Measurements from ENCODE around the gene EVI5L. TPM values are rescaled to one million over a fixed set of nuclear protein-coding genes. Genes with fewer than 3 reads are reported as not detected.
A peak's percentile ranks its signal among the peaks of the same experiment; 100 is the strongest.

Gene EVI5L
- total RNA-seq, 2 donors from 2014 or later: 6.0 to 12.9 TPM

DNA sequence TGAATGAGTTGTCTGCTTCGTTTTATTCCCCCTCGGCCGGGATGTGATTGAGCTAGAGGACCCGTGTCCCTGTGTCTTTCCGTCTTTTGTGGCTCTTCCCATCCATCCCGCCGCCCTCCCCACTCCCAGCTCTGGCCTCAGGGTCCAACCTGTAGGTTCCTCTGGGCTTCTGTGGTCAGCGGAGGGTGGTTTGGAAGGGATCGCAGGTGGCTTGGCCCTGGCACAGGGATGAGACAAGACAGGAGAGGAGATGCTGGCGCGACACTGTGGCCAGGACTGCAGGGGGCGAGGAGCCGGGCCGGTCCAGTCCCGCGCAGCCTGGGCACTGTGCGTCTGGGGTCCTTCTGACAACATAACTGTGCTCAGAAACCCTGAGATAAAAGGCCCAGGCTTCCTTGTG is 2.0 kb downstream of the EVI5L start:
- ATAC-seq (no peak), DNase-seq (no peak)
- Histone ChIP-seq H3K9me3 (no peaks in the 10 kb centered on the region), H3K36me3 (replicated peaks in 1 of 2; ENCODE audit: insufficient read depth in 1 of 2, low read depth in 2 of 2) (no peaks in the 10 kb centered on the region), H3K27ac (no peak overlapping the region), H3K4me3 (no peak overlapping the region), H3K4me1 (peaks cover 29% of the 10 kb centered on the region), H3K27me3 (no peaks in the 10 kb centered on the region)
- 87 to 94% methylated on average over 12 to 17 of the region's 17 CpGs for WGBS, 2 donors
- TF ChIP-seq, protein P1, sequence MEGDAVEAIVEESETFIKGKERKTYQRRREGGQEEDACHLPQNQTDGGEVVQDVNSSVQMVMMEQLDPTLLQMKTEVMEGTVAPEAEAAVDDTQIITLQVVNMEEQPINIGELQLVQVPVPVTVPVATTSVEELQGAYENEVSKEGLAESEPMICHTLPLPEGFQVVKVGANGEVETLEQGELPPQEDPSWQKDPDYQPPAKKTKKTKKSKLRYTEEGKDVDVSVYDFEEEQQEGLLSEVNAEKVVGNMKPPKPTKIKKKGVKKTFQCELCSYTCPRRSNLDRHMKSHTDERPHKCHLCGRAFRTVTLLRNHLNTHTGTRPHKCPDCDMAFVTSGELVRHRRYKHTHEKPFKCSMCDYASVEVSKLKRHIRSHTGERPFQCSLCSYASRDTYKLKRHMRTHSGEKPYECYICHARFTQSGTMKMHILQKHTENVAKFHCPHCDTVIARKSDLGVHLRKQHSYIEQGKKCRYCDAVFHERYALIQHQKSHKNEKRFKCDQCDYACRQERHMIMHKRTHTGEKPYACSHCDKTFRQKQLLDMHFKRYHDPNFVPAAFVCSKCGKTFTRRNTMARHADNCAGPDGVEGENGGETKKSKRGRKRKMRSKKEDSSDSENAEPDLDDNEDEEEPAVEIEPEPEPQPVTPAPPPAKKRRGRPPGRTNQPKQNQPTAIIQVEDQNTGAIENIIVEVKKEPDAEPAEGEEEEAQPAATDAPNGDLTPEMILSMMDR (IDR thresholded peaks at IDR 0.05): no peak
- TF ChIP-seq POLR2A (IDR thresholded peaks at IDR 0.05): no peak
- intact Hi-C loops (cut with DNase I): no loop called here

DNA sequence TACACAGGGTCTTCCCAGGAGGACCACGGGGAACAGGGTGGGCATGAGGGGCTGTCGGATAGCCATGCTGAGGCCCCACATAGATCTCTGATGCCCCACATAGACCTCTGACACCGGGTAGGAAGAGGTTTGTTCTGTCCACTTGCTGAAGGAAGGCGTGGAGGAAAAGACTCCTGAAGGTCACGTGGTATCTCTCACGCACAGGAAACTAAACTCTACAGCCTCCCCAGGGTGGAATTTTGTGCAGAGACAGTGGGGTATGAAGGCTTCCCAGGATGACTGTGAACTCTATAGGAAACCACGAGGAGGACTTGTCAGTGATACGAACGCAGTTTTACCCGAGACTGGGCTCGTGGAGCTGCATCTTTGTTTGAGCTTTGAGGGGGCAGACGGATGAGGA is 2.8 kb downstream of the EVI5L start:
- Histone ChIP-seq H3K9me3 (no peaks in the 10 kb centered on the region), H3K27me3 (no peaks in the 10 kb centered on the region), H3K4me1 (peaks cover 29% of the 10 kb centered on the region), H3K4me3 (no peak overlapping the region), H3K36me3 (replicated peaks in 1 of 2; ENCODE audit: insufficient read depth in 1 of 2, low read depth in 2 of 2) (no peaks in the 10 kb centered on the region), H3K27ac (peak overlapping the region in 1 of 4 donors; percentile 26)
- DNase-seq: no peak
- TF ChIP-seq, protein P1 (IDR thresholded peaks at IDR 0.05): no peak
- TF ChIP-seq POLR2A (IDR thresholded peaks at IDR 0.05): no peak
- intact Hi-C loops (cut with DNase I): no loop called here
- 74 to 76% methylated on average over 12 of the region's 12 CpGs for WGBS, 2 donors
- ATAC-seq: no peak

DNA sequence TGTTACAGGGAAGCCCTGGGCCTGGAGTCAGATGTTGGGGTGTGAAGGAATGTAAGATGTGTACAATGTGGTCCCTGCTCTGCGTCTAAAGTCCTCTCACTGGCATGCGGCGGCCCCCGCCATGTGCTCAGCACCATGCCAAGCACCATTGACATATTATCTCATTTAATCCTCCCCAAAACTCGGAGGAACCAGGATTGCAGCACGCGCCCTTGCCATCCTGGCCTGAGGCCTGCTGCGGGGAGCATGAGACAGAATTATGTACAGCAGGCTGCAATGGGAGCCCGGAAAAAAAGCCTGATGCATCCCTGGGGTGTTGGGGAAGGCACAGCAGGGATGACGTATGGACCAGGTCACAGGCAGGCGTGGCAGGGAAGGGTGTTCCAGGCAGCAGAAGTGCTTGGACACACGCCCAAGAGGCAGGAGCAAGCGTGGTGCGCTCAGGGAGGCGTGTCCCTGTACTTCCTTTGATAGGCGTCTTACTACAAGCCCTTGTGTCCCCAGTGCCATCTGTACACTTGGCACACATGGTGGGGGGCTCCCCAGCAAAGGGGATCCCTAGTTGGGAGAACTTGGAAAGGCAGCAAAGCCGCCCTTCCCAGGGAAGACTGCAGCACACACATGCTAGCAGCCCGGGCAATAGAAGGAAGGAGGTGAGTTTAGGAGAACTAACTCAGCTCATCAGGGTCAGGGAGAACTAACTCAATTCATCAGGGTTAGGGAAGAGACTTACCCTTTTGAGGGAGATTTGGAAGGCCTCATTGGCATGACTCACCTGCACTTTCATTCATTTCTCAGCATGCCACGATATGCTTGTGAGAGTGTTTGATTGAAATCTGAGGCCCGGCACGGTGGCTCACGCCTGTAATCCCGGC is 3.4 kb downstream of the EVI5L start:
- intact Hi-C loops (cut with DNase I): no loop called here
- DNase-seq (peak; percentile 60 to 78 (median 75)), ATAC-seq (no peak)
- peak overlapping the region in 1 of 4 donors; percentile 26 for H3K27ac ChIP-seq
- H3K27me3 ChIP-seq: no peaks in the 10 kb centered on the region
- H3K4me1 ChIP-seq: peaks cover 29% of the 10 kb centered on the region
- WGBS, 2 donors: 54 to 61% methylated on average over 20 to 23 of the region's 23 CpGs
- H3K36me3 ChIP-seq (replicated peaks in 1 of 2; ENCODE audit: insufficient read depth in 1 of 2, low read depth in 2 of 2): no peaks in the 10 kb centered on the region
- H3K9me3 ChIP-seq: no peaks in the 10 kb centered on the region
- no peak overlapping the region for H3K4me3 ChIP-seq
- TF ChIP-seq, protein P1 (IDR thresholded peaks at IDR 0.05): no peak
- TF ChIP-seq POLR2A (IDR thresholded peaks at IDR 0.05): no peak

DNA sequence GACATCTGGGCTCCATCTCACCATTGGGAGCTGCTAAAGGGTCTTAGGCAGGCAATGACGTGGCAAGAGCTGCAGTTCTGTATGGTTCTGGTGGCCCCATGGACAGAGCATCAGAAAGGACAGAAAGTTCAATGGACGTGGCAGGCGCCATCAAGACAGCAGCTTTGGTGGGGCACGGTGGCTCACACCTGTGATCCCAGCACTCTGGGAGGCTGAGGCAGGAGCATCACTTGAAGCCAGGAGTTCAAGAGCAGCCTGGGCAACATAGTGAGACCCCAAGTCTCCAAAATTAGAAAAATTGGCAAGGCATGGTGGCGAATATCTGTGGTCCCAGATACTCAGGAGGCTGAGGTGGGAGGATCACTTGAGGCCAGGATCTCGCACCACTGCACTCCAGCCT is 9.5 kb downstream of the EVI5L start:
- ATAC-seq (no peak), DNase-seq (no peak)
- 92 to 95% methylated on average over 6 of the region's 6 CpGs for WGBS, 2 donors
- Histone ChIP-seq H3K4me1 (peaks cover 2% of the 10 kb centered on the region), H3K36me3 (replicated peaks in 1 of 2; ENCODE audit: insufficient read depth in 1 of 2, low read depth in 2 of 2) (no peaks in the 10 kb centered on the region), H3K4me3 (no peak overlapping the region), H3K27me3 (no peaks in the 10 kb centered on the region), H3K9me3 (no peaks in the 10 kb centered on the region), H3K27ac (no peak overlapping the region)
- intact Hi-C loops (cut with DNase I): no loop called here
- no peak for TF ChIP-seq POLR2A (IDR thresholded peaks at IDR 0.05)
- TF ChIP-seq, protein P1 (IDR thresholded peaks at IDR 0.05): no peak

DNA sequence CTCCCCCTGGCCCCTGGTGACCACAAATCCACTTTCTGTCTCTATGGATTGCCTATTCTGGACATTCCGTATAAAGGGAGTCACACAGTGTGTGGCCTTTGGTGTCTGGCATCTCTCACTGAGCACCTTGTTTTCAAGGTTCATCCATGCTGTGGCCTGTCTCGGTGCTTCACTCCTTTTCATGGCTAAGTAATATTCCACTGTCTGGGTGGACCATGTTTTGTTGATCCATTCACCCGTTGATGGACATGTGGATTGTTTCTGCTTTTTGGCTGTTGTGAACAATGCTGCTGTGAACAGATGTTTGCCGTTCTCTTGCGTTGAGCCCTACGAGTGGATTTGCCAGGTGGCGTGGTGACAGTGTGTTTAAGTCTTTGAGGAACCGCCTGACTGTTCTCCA is 10.6 kb downstream of the EVI5L start:
- DNase-seq (no peak), ATAC-seq (no peak)

More for the DNA sequence above, 10.6 kb downstream of the EVI5L start:
- H3K9me3 ChIP-seq: no peaks in the 10 kb centered on the region
- H3K27me3 ChIP-seq: no peaks in the 10 kb centered on the region
- intact Hi-C loops (cut with DNase I): no loop called here
- peaks cover 3% of the 10 kb centered on the region for H3K4me1 ChIP-seq
- H3K36me3 ChIP-seq (replicated peaks in 1 of 2; ENCODE audit: insufficient read depth in 1 of 2, low read depth in 2 of 2): no peaks in the 10 kb centered on the region
- H3K4me3 ChIP-seq: no peak overlapping the region
- TF ChIP-seq POLR2A (IDR thresholded peaks at IDR 0.05): no peak
- TF ChIP-seq, protein P1 (IDR thresholded peaks at IDR 0.05): no peak
- 92 to 93% methylated on average over 8 of the region's 8 CpGs for WGBS, 2 donors
- H3K27ac ChIP-seq: no peak overlapping the region
